Measurements from ENCODE around the gene PI4K2A.
"Not testable (repeated sequence)": the region's sequence is repeated elsewhere in the genome, so short reads cannot be mapped to it uniquely, and the experiment has no call there.

The PI4K2A gene

GRCh38 chr10:97632949-97633884, 7.3 kb upstream of the PI4K2A start, which contains the start of gene MORN4:
Gene MORN4 (minus strand): TSS chr10:97633500. CDS start chr10:97619653, 13,847 bp downstream.
- ATAC-seq = peak; percentile 99
- TF ChIP-seq TOX (CRISPR knock-in tag; IDR thresholded peaks at IDR 0.05; ENCODE audit: borderline replicate concordance) (no peak), SNAI2 (CRISPR knock-in tag; IDR thresholded peaks at IDR 0.05) (peak; percentile 75; the same call in 1 of the 2 replicates), GLIS3 (CRISPR knock-in tag; IDR thresholded peaks at IDR 0.05) (no peak), ZFP3 (CRISPR knock-in tag; IDR thresholded peaks at IDR 0.05) (peak; percentile 49; the same call in 1 of the 2 replicates)

GRCh38 chr10:97633921-97634320, 6.5 kb upstream of the PI4K2A start:
- no peak for TF ChIP-seq ZFP3 (CRISPR knock-in tag; IDR thresholded peaks at IDR 0.05)
- TF ChIP-seq TCF4 (CRISPR knock-in tag; IDR thresholded peaks at IDR 0.05; ENCODE audit: borderline replicate concordance) = no peak
- TF ChIP-seq ZNF565 (CRISPR knock-in tag; conservative IDR thresholded peaks at IDR 0.05; ENCODE audit: low read depth) = no peak
- TF ChIP-seq CSDC2 (CRISPR knock-in tag; IDR thresholded peaks at IDR 0.05) = no peak
- TF ChIP-seq PATZ1 (CRISPR knock-in tag; IDR thresholded peaks at IDR 0.05; ENCODE audit: borderline replicate concordance) = no peak
- no peak for TF ChIP-seq PPARA (CRISPR knock-in tag; IDR thresholded peaks at IDR 0.05; ENCODE audit: borderline replicate concordance)
- no peak for TF ChIP-seq OSR1 (CRISPR knock-in tag; IDR thresholded peaks at IDR 0.05)
- TF ChIP-seq TOX (CRISPR knock-in tag; IDR thresholded peaks at IDR 0.05; ENCODE audit: borderline replicate concordance) = no peak
- peak; percentile 14; the same call in 1 of the 3 replicates for ATAC-seq

- ATAC-seq = no peak
- TF ChIP-seq CSDC2 (CRISPR knock-in tag; IDR thresholded peaks at IDR 0.05) (no peak), CREB5 (CRISPR knock-in tag; IDR thresholded peaks at IDR 0.05; ENCODE audit: low read depth) (no peak), ZFP3 (CRISPR knock-in tag; IDR thresholded peaks at IDR 0.05) (no peak), ZC3H10 (CRISPR knock-in tag; IDR thresholded peaks at IDR 0.05) (no peak), ESRRG (CRISPR knock-in tag; IDR thresholded peaks at IDR 0.05) (no peak), TCF4 (CRISPR knock-in tag; IDR thresholded peaks at IDR 0.05; ENCODE audit: borderline replicate concordance) (no peak), ARNTL (CRISPR knock-in tag; IDR thresholded peaks at IDR 0.05; ENCODE audit: borderline replicate concordance, low read depth) (no peak), BACH2 (CRISPR knock-in tag; IDR thresholded peaks at IDR 0.05; ENCODE audit: borderline replicate concordance) (no peak), ISL1 (CRISPR knock-in tag; IDR thresholded peaks at IDR 0.05) (no peak), CSRNP3 (CRISPR knock-in tag; IDR thresholded peaks at IDR 0.05) (no peak)
These were observed 4.9 kb upstream of the PI4K2A start for GRCh38 chr10:97635577-97635976.

GRCh38 chr10:97639090-97639489, 1.4 kb upstream of the PI4K2A start:
- not testable (repeated sequence) for ATAC-seq

- peak; percentile 50 for ATAC-seq
- TF ChIP-seq PPARA (CRISPR knock-in tag; IDR thresholded peaks at IDR 0.05; ENCODE audit: borderline replicate concordance) (no peak), CSDC2 (CRISPR knock-in tag; IDR thresholded peaks at IDR 0.05) (0 out of 2 replicates have a peak, but pooled peaks have one; percentile 28), TSHZ2 (CRISPR knock-in tag; IDR thresholded peaks at IDR 0.05) (0 out of 2 replicates have a peak, but pooled peaks have one; percentile 18)
These were observed 669 bp downstream of the PI4K2A start for GRCh38 chr10:97640868-97641811.

- ATAC-seq = not testable (repeated sequence)
These were observed 2.1 kb downstream of the PI4K2A start for GRCh38 chr10:97642471-97643159.
